Activated T-cell treated with anti-CD3 and anti-CD28 coated beads for 1 hour (primary cell): ENCODE data around the gene OSBPL2.

Experiments
- DNase-seq: peaks from one replicate; pipeline ENCODE4 v3.0.0-alpha.2; 2020; ENCODE audit warnings: low read depth

The OSBPL2 gene

DNA sequence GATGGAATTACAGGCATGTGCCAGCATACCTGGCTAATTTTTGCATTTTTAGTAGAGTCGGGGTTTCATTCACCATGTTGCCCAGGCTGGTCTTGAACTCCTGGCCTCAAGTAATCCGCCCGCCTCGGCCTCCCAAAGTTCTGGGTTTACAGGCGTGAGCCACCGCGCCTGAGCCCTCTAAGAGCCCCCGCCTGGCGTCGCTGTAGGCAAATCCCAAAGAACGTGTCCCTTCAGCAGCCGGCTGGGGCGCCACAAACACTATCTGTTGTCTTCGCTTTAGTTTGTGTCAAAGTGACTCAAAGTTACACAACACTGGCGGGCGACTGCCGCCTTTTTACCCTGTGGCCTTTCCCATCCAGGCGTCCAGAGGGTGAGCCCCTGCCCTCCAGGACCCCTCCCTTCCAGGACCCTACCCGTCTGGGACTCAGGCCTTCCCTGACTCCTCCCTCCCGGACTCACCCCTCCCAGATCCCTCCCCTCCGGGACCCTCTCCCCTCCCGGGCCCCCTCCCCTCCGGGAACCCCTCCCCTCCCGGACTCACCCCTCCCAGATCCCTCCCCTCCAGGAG lies 63.5 kb downstream of the OSBPL2 start:
- peak; percentile 75 for DNase-seq

DNA sequence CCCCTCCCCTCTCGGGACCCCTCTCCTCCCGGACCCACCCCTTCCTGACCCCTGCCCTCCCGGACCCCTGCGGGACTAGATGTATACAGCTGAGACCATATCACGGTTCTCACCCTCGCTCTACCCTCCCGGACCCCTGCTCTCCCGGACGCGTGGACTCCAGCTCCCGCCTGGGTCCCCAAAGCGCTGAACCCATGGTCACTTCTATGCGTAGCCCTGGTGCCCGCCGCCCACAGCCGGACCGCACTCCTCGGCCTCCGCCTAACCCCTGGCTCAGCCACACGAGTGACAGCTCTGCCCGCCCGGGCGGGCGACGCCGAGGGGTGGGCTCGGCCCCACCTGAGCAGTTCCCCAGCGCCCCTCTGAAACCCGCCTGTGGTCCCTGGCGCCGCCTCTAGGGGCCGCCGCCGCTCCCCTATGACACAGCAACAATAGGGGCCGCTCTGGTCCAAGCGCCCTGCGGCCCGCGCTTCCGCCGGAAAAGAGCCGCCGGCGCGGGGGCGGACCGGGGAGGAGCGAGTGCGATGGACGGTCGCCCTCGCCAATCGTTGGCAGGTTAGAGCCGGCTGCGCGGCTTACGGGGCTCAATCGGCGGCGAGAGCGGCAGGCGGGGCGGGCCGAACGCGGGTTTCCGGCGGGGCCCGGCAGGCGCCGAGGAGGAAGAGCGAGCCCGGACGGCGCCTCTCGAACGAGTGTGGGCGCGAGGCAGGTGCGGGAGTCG lies 64.2 kb downstream of the OSBPL2 start, which contains the start of gene ADRM1:
Gene ADRM1, plus strand, starts transcription at position 657 of the 721 bp plus-strand sequence. CDS start 572 bp downstream, outside the sequence.
- peak; percentile 91 for DNase-seq

DNA sequence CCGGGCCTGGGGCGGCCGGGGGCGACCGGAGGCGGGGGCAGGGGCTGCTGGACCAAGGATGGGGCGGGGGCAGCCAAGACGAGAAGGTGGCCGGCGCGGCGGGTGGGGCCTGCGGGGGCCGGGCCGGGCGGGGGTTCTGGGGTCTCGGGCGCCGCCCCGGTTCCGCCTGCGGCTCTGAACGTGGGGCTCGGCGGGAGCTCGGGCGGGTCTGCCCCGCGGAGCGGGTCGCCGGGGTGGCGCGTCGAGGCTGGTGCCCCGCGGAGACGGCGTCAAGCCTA lies 64.7 kb downstream of the OSBPL2 start:
- DNase-seq = no peak

DNA sequence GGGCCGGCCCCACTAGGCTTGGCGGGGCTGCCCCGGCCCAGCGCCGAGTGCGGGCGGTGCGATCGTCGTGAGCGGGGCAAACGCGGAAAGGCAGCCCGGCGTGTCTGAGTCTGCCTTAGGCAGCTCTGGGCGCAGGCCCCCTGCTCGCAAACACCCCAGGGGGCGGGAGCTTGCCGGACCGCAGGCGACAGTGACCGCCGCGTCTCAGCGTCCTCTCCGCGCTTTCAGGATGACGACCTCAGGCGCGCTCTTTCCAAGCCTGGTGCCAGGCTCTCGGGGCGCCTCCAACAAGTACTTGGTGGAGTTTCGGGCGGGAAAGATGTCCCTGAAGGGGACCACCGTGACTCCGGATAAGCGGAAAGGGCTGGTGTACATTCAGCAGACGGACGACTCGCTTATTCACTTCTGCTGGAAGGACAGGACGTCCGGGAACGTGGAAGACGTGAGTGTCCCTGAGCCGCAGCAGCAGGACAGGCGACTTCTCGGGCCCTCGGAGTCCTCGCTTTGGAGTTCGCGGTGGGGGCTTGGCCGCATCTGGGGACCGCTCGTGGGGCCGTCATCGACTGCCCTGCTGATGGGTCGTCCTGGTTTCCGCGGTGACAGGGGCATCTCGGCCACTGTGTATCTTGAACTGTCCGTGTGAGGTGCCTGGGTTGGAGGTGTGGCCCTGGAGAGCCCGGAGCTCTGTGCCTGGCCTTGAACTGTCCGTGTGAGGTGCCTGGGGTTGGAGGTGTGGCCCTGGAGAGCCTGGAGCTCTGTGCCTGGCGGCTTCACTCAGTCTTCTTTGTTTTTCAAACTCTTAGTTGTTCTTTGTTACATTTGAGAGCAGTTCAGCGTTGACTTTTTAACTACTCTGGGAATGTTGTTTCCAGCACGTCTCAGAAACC lies 65.3 kb downstream of the OSBPL2 start:
- DNase-seq = no peak

DNA sequence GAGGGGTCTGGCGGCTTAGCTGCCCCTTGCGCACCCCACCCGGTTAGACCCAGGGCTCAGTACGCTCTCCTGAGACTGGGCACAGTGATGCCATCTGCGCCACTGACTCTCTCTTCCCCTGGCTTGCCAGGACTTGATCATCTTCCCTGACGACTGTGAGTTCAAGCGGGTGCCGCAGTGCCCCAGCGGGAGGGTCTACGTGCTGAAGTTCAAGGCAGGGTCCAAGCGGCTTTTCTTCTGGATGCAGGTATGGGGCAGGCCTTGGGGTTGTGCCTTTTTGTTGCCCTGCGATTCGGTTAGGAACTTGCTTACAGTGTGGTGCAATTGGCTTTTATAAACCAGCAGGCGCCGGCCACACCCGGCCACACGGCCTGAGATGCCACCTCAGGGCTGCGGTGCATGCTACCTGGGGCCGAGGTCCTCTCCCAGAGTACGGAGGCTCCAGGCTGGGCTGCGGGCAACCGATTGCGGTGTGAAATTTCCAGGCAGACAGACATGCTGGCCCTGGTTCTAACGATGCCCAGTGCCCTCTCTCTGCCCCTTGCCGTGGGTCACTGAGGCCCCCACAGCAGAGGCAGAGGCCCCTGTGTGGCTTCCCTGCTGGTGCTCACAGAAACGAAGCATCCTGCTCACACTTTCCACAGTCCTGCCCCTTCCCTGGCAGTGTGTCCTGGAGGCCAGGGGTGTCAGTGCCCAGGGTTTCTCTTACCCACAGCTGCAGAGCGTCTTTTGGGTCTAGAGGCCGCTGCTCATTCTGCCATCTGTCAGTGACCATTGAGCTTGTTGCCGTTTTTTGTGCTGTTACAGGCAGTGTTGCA lies 66.2 kb downstream of the OSBPL2 start:
- DNase-seq = no peak

DNA sequence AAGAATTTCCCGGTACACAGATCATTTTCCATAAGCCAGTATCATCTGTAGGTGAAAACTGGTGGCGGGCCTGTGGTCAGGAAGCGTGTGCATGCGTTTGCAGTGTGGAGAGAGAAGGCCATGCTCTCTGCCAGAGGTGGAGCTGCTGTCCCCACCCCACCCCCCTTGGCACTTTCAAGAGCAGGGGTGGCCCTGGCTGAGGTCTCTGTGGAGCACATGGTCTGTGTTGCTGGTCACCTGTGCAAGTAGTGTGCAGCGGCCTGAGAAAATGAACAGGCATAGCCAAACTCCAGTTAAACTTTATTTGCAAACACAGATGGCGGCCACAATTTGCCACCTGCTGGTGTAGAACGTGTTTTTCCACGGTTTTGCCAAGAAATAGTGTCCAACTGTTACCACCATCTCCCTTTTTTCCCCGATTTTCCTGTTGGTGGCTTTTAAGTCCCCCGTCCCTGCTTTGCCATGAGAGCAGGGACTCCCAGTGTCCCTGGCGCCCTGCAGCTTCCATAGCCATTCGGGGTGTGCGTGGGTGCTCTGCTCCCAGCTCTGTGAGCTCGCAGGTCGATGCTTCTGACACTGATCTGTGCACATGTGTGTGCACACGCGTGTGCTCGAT lies 66.9 kb downstream of the OSBPL2 start:
- no peak for DNase-seq

DNA sequence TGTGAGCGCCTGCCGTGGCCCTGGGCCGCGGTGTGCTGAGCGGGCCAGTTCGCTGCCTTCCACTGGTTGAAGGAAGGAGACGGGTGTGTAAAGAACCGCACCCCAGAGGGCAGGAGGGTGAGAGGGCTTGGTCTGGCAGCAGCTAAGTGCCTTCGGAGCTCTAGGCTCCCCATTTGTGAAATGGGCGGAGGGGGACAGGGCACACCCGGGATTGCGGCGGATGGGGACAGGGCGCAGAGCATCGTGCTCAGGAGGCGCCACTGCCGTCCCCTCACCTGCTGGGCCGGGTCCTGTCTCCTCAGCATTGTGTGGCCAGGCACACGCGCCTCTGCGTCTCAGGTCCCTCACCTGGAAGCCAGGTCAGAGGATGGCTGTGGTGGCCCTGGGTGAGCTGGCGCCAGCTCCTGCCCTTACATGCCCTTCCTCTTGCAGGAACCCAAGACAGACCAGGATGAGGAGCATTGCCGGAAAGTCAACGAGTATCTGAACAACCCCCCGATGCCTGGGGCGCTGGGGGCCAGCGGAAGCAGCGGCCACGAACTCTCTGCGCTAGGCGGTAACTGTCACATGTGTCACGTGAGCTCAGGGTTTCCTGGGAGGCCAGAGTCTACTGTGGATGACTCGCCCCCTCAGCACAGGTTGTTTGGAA lies 67.6 kb downstream of the OSBPL2 start:
- DNase-seq = no peak

DNA sequence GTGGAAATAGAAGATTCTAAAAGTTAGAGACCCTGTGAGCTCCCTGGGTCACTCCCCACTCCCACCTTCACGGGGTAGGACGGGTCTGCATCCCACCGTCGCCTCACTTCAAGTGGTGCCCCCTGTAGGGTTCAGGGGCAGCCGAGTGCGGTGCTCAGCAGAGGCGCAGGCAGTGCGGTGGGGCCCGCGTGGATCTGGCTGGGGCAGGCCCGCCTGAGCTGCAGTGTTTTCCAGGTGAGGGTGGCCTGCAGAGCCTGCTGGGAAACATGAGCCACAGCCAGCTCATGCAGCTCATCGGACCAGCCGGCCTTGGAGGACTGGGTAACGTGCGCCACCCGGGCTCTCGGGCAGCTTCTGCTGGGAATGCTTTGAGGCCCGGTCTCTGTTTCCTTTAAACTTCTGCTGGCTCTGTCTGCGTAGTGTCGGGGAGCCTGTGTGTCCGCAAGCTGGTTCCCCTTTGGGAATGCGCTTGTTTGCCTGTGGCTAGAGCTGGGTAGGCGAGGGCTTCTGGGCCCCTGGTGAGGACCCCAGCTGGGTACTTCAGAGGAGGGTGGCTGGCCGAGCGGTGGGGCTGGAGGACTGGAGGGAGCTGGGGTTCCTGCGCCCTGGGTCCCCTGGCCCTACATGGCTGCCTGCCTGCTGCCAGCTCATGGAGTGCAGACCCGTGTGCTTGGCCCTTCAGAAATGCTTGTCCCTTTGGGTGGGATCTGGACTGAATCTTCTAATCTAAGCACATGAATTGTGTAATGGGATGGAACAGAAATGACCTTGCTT lies 68.3 kb downstream of the OSBPL2 start:
- no peak for DNase-seq

DNA sequence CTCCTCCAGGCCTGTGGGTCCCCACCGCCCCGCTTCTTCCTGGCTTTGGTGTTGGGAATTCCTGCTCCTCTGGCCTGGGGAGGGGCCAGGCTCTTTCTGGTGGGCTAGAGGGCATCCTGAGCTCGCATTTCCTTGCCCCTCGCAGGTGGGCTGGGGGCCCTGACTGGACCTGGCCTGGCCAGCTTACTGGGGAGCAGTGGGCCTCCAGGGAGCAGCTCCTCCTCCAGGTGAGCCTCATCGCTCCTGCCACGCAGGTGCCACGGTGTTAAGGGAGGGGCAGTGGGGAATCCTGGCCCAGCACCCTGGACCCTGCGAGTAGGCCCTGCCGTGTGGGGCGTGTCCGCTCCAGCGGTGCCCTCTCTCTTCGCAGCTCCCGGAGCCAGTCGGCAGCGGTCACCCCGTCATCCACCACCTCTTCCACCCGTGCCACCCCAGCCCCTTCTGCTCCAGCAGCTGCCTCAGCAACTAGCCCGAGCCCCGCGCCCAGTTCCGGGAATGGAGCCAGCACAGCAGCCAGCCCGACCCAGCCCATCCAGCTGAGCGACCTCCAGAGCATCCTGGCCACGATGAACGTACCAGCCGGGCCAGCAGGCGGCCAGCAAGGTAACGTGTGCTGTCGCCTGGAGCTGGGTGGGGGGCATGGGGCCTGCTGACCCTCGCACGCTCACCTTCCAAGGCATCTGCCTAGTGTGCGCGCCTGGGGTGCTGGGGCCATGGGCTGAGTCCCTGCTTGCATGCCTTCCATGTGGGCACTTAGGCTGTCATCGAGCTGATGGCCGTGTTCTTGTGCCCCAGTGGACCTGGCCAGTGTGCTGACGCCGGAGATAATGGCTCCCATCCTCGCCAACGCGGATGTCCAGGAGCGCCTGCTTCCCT lies 69.1 kb downstream of the OSBPL2 start:
- no peak for DNase-seq

DNA sequence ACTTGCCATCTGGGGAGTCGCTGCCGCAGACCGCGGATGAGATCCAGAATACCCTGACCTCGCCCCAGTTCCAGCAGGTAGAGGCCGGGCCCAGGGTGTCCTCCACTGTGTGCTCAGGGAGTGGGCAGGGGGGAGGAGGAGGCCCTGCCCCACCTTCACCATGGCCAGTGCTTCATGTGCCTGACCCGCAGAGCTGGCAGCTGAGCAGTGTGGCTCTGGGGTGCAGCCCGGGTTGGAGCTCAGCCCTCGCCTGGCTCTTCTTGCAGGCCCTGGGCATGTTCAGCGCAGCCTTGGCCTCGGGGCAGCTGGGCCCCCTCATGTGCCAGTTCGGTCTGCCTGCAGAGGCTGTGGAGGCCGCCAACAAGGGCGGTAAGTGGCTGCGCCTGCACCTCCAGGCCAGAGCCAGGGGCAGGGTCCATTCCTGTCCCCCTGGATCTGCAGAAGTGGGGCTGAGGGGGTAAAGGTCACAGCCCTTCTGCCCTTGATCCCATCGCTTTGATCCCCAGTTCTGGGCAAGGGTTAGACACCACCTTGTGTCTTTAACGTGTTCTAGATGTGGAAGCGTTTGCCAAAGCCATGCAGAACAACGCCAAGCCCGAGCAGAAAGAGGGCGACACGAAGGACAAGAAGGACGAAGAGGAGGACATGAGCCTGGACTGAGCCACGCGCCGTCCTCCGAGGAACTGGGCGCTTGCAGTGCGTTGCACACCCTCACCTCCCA lies 69.9 kb downstream of the OSBPL2 start:
- DNase-seq = no peak

DNA sequence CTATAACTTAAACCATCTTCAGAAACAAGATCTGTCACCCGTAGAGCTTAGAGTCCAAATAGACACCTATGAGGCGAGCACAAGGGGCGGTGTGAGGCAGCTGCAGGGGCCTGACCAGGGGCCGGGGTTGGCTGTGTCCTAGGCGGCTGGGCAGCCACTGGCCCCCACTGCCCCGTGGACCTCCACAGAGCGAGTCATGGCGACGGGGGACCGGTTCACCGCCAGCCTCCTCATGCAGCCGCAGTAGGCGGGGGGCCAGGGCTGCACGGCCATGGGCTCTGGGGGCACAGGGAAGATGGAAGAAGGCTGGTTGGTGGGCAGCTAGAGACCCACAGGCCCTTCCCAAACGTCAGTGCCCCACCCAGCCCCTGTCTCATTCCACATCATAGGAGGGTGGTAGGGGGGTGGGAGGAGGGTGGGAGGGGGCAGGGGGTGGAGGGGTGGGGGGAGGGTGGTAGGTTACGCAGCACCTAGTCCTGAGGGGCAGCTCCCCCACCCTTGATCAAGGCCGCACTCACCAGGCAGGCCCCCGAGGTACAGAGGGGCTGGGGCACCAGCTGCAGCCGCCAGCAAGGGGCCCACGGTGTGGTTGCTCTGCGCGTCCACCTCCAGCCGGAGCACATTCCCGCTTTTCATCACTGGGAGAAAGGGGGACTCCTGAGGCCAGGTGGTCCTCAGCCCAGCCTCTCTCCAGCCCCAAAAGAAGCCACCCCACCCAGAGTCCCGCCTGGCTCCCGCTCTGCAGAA lies 71.0 kb downstream of the OSBPL2 start:
- DNase-seq = no peak

DNA sequence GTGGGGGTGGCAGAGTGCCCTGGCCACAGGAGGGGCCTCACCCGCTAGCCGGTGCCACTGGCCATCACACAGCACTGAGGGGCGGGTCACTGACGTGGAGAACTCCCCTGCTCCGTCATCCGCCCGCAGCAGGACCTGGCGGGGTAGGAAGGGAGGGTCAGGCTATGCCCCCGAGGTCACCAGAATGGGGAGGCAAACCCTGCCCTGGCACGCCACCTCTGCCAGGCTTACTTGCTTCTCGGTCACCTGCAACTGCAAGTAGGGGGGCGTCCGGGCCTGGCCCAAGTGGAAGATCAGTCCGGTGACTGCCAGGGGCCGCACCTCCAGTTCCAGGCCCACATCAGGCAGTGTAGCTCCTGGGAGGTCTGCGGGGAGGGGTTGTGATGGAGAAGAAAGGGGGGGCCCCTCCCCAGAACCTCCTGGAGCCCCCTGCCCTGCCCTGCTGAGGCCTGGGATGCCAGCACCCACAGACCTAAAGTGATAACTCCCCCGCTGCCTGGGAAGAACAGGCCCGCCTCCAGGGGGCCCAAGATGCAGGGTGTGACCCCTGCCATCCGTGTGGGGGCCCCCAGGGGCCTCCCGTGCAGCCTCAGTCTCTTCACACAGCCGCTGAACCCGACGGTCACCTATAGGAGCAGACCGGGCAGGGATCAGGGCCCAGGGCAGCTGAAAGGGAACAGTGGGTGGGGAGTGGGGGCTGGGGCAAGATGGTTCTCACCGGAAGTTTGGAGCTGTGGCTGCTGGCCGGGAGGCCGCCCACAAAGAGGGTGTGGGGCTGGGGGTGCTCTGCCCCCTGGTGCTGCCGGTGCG lies 71.8 kb downstream of the OSBPL2 start:
- no peak for DNase-seq

DNA sequence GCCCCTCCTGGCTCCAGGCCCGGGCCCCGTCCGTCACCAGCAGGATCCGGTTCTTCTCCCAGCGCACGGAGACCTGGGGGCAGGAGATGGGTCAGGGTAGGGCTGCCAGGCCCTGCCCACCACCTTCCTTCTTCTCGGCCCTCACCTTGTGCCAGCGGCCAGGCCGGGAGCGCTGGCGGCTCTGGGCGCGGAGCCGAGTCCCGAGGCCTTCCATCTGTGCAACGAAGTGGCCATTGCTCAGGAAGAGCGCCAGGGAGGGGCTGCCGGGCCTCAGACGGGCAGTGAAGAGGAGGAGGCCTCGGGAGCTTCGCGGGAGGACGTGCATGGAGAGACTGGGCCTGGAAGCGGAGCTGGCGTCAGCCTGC lies 72.4 kb downstream of the OSBPL2 start:
- no peak for DNase-seq

DNA sequence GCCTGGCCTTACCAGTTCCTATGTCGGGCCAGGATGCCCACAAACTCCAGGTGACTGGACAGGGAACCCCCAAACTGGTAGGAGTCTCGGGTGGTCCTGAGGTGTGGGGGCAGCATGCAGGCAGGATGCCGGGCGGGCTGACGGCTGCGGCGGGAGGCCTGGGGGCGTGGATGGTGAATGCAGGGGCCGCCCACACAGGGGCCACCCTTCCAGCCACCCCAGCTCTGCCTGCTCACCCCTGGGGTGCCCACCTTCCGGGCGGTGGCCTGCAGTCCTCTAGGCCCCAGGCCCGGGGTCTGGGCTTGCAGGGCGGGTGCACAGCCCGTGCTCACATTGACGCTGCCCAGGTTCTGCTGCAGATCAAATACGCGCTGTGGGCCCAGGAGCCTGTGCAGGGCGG lies 72.8 kb downstream of the OSBPL2 start:
- DNase-seq = no peak

DNA sequence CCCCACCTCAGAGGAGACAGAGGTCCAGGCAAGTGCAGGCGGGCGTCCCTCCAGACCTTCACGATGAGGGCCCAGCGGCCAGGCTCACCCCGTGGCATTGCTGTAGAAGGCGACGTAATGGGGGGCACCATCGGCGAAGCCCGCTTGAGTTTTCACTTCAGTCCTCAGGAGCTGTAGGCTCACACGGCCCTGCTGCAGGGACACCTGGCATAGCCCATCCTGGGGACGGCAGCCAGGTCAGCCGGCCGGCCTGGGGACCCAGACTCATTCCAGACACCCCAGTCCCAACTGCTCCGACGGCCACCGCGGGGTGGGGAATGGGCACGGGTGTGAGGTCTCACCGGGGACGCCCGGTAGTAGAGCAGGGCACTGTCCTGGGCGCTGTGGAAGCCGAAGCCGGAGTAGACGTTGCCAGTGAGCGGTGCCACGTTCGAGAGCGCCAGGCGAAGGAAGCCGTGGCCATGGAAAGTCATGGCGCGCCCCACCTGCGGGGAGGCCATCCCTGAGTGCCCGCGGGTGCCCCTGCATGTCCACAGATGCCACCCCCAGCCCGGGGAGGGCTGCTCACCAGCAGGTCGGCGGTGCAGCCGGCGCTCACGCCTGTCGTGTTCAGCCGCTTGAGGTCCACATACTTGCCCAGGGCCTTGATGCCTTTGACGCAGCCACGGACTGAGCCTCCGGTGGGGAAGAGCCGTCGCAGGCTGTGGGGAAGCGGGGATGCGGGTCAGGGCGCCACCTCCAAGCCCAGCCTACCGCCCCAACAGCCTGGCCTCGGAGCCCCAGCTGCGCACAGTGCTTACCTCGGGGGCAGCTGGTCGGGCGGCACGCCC lies 73.7 kb downstream of the OSBPL2 start:
- no peak for DNase-seq

DNA sequence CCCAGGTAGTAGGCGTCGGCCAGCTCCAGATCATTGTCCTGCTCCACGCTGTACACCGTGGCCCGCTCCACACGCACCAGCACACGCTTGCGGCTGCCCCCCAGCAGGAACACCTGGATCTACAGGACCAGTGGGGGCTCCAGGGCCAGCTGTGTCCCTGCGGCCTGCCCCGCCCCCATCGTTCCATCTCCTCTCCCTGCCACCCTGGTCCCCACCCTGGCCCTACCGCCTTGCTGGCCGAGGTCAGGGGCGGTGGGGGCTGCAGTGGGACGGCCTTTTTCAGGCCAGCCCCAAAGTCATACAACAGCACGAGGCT lies 74.3 kb downstream of the OSBPL2 start:
- DNase-seq = no peak

DNA sequence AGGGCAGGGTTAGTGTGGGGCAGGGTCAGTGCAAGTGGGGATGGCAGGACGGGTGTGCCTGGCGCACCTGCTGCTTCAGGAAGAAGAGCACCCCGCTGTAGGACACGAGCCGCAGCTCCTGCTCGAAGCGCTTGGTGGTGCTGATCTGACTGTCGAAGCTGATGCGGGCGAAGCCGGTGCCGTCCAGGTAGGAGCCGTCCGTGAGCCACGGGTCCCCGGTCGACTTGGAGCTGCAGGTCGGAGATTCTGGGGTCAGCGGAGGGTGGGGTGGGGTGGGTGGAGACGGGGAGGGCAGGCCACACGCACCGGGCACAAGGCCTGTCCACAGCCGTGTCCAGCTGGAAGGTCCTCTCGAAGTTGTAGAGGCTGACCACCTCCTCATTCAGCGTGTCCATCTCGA lies 74.7 kb downstream of the OSBPL2 start:
- DNase-seq = no peak
